ENCODE measurements around the gene UCN2. TPM values are rescaled to one million over a fixed set of nuclear protein-coding genes. Genes with fewer than 3 reads are reported as not detected.

UCN2 gene
- total RNA-seq, 1 donor from 2014 or later, result 0.19 TPM

DNA sequence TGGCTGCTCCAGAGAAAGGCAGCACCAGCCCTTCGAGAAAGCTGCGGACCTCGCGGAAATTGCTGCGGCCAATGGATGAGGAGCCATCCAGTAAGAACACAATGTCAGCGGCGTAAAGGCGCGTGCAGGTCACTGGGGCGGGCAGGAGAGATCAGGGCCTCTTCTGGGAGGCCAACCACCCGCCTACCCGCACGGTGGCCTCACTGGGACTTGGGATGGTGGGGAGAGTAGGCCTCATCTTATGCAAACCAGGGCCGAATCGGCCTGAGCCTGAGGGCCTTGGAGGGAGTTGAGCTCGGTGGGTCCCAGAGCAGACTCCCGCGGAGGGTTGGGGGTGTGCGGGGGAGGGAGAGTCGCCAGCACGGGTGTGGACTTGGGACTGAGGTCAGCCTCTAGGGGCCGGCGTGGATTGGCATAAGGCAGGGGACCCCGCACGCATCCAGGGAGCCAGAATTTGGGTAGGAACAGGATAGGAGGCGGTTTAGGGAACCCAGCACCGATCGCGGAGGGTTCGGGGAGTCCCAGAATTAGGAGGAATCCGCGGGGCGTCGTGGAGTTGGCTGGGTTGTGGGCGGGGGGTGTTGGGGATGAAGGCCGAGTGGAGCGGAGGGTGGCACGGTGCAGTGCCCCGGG, 31.0 kb upstream of the UCN2 start:
- DNase-seq, result no peak
- H3K4me3 ChIP-seq, result peak overlapping the region; percentile 55
- peaks cover 16% of the 10 kb centered on the region for H3K36me3 ChIP-seq
- TF ChIP-seq, protein P1, sequence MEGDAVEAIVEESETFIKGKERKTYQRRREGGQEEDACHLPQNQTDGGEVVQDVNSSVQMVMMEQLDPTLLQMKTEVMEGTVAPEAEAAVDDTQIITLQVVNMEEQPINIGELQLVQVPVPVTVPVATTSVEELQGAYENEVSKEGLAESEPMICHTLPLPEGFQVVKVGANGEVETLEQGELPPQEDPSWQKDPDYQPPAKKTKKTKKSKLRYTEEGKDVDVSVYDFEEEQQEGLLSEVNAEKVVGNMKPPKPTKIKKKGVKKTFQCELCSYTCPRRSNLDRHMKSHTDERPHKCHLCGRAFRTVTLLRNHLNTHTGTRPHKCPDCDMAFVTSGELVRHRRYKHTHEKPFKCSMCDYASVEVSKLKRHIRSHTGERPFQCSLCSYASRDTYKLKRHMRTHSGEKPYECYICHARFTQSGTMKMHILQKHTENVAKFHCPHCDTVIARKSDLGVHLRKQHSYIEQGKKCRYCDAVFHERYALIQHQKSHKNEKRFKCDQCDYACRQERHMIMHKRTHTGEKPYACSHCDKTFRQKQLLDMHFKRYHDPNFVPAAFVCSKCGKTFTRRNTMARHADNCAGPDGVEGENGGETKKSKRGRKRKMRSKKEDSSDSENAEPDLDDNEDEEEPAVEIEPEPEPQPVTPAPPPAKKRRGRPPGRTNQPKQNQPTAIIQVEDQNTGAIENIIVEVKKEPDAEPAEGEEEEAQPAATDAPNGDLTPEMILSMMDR (IDR thresholded peaks at IDR 0.05; ENCODE audit: borderline replicate concordance), result no peak
- intact Hi-C loops (cut with micrococcal nuclease), result no loop called here
- H3K27ac ChIP-seq (replicated peaks), result no peak overlapping the region
- no peaks in the 10 kb centered on the region for H3K9me3 ChIP-seq (replicated peaks)
- H3K27me3 ChIP-seq (ENCODE audit: low read depth), result peaks cover 10% of the 10 kb centered on the region
- H3K4me1 ChIP-seq, result peaks cover 53% of the 10 kb centered on the region

DNA sequence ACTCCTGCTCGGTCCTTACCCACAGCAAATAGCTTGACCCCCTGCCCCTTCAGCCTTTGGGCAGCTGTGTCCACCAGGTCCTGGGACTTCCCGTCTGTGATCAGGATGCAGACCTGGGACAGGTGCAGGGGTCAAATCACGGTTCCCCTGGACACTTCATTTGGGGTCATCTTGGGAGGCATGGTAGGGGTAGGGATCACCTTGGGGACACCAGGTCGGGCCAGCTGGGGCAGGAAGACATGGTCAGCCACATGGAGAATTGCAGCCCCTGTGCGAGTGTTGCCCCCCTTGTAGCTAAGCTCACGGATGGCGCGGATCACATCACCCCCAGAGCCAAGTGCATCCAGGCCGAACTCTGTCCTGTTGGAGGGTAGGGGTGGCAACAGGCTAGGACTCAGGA, 29.8 kb upstream of the UCN2 start:
- TF ChIP-seq, protein P1 (IDR thresholded peaks at IDR 0.05; ENCODE audit: borderline replicate concordance), result no peak
- H3K36me3 ChIP-seq, result peaks cover 14% of the 10 kb centered on the region
- H3K9me3 ChIP-seq (replicated peaks), result no peaks in the 10 kb centered on the region
- H3K27me3 ChIP-seq (ENCODE audit: low read depth), result peaks cover 10% of the 10 kb centered on the region
- no peak overlapping the region for H3K27ac ChIP-seq (replicated peaks)
- no peak for DNase-seq
- intact Hi-C loops (cut with micrococcal nuclease), result no loop called here
- H3K4me3 ChIP-seq, result no peak overlapping the region
- H3K4me1 ChIP-seq, result peaks cover 41% of the 10 kb centered on the region

DNA sequence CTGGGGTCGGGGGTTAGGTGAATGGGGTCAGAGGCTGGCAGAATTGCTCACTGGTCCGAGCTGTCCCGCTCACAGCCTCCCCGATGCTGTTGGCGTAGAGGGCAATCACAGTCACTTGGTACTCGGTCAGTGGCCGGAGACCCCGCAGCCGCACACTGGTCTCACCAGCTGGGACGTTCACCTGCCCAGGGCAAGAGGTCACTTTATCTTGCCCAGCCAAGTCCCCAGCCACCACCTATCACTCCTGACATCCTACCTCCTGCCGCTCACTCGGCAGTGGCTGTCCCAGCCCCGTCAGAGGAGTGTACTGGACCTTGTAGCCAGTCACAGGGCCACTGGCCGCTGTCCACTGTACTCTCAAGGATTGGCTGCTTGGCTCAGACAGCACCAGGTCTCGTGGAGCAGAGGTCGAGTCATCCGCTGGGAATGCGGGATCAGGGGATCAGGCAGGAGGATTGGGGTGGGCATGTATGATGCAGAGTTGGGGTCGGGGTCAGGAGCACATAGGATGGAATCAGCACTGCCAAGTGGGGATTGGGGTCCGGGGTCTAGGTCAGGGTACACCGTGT, 29.0 kb upstream of the UCN2 start:
- TF ChIP-seq, protein P1 (IDR thresholded peaks at IDR 0.05; ENCODE audit: borderline replicate concordance), result no peak
- H3K9me3 ChIP-seq (replicated peaks), result no peaks in the 10 kb centered on the region
- peaks cover 10% of the 10 kb centered on the region for H3K27me3 ChIP-seq (ENCODE audit: low read depth)
- H3K36me3 ChIP-seq, result peaks cover 16% of the 10 kb centered on the region
- H3K4me1 ChIP-seq, result peaks cover 34% of the 10 kb centered on the region
- intact Hi-C loops (cut with micrococcal nuclease), result no loop called here
- no peak overlapping the region for H3K4me3 ChIP-seq
- no peak for DNase-seq
- no peak overlapping the region for H3K27ac ChIP-seq (replicated peaks)

DNA sequence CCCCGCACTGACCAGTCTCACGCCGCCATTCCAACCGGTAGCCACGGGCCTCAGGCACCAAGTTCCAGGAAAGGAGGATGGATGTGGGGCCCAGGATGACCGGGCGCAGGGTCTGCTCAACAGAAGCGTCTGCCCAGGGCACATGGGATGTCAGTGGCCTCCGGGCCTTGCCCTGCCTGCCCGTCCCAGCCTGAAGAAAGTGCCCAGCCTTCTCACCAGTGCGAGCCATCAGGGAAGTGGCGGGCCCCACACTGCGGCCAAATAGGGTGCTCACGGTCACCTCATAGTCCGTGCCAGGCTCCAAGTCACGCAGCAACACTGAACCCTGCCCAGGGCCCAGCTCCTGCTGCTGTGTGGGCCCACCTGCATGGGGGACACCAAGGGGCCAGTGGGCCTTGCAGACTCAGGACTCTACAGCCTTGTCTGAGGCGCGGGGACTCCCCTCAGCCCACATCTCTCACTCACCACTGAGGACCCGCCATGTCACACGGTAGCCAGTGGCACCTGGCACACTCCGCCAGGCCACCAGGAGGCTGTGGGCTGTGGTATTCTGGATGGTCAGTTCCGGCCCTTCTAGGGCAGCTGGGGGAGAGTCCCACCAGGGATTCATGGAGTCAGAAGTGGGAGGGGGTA, 28.4 kb upstream of the UCN2 start:
- Histone ChIP-seq H3K4me3 (no peak overlapping the region), H3K4me1 (peaks cover 28% of the 10 kb centered on the region), H3K9me3 (replicated peaks) (no peaks in the 10 kb centered on the region), H3K27me3 (ENCODE audit: low read depth) (peaks cover 10% of the 10 kb centered on the region), H3K36me3 (peaks cover 22% of the 10 kb centered on the region), H3K27ac (replicated peaks) (no peak overlapping the region)
- intact Hi-C loops (cut with micrococcal nuclease), result no loop called here
- DNase-seq, result no peak
- TF ChIP-seq, protein P1 (IDR thresholded peaks at IDR 0.05; ENCODE audit: borderline replicate concordance), result no peak

DNA sequence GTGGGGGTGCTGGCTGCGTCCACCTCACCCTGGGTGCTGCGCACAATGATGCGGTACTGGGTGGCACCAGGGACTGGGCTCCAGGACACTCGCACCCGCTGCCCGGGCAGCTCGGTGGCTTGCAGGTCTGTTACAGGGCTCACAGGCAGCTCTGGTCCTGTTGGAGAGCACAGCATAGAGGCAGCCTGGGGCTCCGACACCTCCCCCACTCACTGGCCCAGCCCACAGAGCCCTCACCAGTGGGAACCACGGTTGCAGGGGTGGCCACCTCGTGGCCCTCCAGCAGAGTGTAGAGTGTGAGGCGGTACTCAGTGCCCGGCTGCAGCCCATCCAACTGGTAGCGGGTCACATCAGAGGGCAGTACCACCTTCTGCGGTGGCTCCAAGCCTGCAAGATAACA, 27.9 kb upstream of the UCN2 start:
- H3K27ac ChIP-seq (replicated peaks), result no peak overlapping the region
- H3K36me3 ChIP-seq, result peaks cover 27% of the 10 kb centered on the region
- H3K4me3 ChIP-seq, result no peak overlapping the region
- intact Hi-C loops (cut with micrococcal nuclease), result no loop called here
- TF ChIP-seq, protein P1 (IDR thresholded peaks at IDR 0.05; ENCODE audit: borderline replicate concordance), result no peak
- H3K27me3 ChIP-seq (ENCODE audit: low read depth), result peaks cover 10% of the 10 kb centered on the region
- H3K9me3 ChIP-seq (replicated peaks), result no peaks in the 10 kb centered on the region
- H3K4me1 ChIP-seq, result peaks cover 22% of the 10 kb centered on the region
- DNase-seq, result no peak
